Germinal center (tissue), 1 donor: Measurements from ENCODE around the gene CEP89.
"Not testable (repeated sequence)": the region's sequence is repeated elsewhere in the genome, so short reads cannot be mapped to it uniquely, and the experiment has no call there.

Source experiments
- DNase-seq: peaks from one replicate; pipeline ENCODE4 v3.0.0; 2012; ENCODE audit warnings: mixed read lengths, low spot score

The CEP89 gene

GRCh38 chr19:32833388-32833787 lies 138.4 kb downstream of the CEP89 start:
- DNase-seq: not testable (repeated sequence)

- DNase-seq: not testable (repeated sequence)
Measured at GRCh38 chr19:32832825-32833224, 138.9 kb downstream of the CEP89 start.

GRCh38 chr19:32832094-32832493 lies 139.7 kb downstream of the CEP89 start:
- not testable (repeated sequence) for DNase-seq

GRCh38 chr19:32831611-32832010 lies 140.1 kb downstream of the CEP89 start:
- no peak for DNase-seq

GRCh38 chr19:32830231-32831014 lies 141.3 kb downstream of the CEP89 start:
- DNase-seq: no peak

- DNase-seq: no peak
Measured at GRCh38 chr19:32829345-32829896, 142.3 kb downstream of the CEP89 start.

GRCh38 chr19:32828643-32829344 lies 143.0 kb downstream of the CEP89 start:
- DNase-seq: no peak

- no peak for DNase-seq
Measured at GRCh38 chr19:32828139-32828538, 143.6 kb downstream of the CEP89 start.
